HG02642 (cell line): Measurements from ENCODE around the gene NAGLU.
"Not testable (repeated sequence)": the region's sequence is repeated elsewhere in the genome, so short reads cannot be mapped to it uniquely, and the experiment has no call there.

ENCODE experiments used
- ATAC-seq: cut with Tn5 transposase; IDR thresholded peaks from one replicate; pipeline ENCODE4 v1.9.1; 2021; ENCODE audit warnings: mild to moderate bottlenecking; ENCODE audit not compliant: unreplicated experiment, poor library complexity

Gene NAGLU

GRCh38 chr17:42543190-42544079 lies 7.4 kb downstream of the NAGLU start:
- ATAC-seq = no peak

GRCh38 chr17:42544874-42545283 lies 8.8 kb downstream of the NAGLU start:
- no peak for ATAC-seq

DNA sequence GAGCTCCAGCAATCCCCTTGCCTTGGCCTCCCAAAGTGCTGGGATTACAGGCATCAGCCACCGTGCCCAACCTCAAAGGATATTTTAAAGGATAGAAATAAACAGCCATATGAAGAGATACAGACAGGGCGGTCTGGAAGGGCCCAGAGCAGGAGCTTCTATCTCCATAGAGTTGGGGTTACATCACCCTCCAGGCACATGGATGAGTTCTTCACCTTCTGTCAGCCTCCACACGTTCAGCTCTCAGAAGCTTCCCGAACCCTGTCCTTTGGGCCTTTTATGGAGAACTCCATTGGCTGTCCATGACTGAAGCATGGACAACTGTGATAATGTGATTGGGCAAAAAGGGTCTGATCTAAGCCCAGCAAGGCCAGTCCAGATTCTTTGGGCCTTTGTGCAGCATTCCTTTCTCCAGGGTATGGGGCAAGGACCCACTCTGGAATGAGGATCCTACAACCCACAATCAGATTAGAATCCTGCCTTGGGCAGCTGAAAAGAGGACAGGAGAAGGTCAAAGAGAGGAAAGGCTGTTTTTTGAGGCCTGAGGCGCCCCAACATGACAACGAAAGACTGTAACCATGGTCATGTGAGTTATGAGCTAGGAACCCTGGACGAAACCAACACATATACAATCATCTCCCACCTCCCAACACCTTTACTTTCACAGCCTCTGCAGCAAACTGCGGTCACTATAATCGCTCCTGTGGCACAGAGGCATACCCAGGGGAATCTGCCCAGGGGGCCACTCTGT lies 9.9 kb downstream of the NAGLU start:
- ATAC-seq = not testable (repeated sequence)

GRCh38 chr17:42547001-42547461 lies 11.0 kb downstream of the NAGLU start:
- ATAC-seq = no peak

GRCh38 chr17:42547698-42548069 lies 11.6 kb downstream of the NAGLU start:
- no peak for ATAC-seq

DNA sequence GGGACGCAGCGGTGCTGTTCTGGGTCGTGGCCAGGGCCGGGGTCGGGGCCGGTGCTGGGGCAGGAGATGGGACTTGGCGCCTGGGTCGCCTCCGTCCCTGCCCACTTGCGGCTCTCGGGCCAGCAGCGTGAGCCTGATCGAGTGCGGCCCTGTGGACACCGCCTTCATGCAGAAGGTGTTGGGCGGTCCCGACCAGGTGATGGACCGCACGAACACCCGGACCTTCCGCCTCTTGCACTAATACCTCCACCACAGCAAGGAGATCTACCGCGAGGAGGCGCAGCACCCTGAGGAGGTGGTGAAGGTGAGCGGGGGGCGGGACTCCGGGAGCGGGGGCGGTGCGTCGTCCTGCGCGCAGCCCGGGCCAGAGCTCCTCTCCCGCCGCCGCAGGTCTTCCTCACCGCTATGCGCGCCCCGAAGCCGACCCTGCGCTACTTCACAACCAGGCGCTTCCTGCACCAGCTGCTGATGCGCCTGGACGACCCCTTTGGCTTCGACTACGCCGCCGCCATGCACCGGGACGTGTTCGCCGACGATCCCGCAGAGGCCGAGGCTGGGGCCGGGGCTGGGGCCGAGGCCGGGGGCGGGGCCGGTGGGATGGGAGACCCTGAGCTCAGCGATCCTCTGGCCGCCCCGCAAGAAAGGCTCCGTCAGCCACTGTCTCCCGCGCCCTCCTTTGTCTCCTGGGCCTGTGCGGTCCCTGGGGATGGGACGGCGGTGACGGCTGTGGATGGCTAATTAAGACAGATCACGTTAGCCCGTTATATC lies 12.2 kb downstream of the NAGLU start:
- ATAC-seq = no peak

- no peak for ATAC-seq
Observed at GRCh38 chr17:42548993-42549755, 13.1 kb downstream of the NAGLU start.

DNA sequence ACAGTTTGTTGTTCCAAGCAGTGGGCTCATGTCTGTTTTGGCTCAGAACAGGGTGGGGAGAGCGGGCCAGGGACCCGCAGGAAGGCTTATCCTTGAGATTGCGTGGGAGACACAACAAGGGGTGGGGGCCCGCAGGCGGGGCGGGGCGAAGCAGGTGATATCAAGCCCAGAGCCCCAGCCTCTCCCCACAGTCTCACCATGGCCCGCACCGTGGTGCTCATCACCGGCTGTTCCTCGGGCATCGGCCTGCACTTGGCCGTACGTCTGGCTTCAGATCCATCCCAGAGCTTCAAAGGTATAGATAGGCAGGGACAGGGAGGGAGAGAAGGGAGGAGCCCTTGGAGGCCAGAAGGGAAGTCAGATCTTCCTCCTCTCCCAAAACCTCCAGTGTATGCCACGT lies 16.7 kb downstream of the NAGLU start, which contains the start of gene HSD17B1:
Gene HSD17B1 (plus strand): TSS at position 188 of the 400 bp plus-strand sequence. CDS start 11 bp downstream, at position 199.
- not testable (repeated sequence) for ATAC-seq

DNA sequence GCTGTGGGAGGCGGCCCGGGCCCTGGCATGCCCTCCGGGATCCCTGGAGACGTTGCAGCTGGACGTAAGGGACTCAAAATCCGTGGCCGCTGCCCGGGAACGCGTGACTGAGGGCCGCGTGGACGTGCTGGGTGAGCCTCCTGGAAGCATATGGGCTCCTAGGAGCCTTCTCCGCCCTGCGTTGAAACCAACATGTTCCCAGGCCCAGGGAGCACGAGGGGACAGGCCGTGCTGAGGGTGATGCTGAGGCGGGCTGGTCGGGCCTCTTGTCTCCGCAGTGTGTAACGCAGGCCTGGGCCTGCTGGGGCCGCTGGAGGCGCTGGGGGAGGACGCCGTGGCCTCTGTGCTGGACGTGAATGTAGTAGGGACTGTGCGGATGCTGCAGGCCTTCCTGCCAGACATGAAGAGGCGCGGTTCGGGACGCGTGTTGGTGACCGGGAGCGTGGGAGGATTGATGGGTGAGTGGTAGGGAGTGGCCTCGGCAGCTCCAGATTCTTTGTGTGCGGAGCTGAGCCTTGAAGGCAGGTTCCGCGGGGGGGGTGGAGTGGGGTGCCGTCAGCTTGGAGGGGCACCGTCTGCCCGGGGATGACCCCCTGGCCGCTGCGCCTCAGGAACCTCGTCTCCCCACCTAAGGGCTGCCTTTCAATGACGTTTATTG lies 17.2 kb downstream of the NAGLU start:
- no peak for ATAC-seq

DNA sequence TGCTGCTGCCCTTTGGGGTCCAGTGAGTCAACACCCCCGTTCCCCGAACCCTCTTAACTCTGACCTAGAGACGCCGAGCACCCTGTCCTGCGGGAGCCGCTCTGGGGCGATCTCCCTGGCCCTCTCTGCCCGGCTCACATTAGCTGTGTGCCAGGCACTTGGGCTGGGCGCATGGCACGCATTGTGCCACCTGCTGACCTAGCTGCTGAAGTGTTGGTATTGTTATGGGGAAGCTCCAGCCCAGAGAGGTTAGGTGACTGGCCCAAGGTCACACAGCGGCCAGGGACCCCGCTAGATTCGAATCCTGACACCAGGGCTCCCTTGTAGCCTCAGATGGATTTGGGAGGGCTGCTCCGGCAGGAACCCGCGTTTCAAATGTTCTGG lies 17.8 kb downstream of the NAGLU start:
- peak; percentile 3 for ATAC-seq

- ATAC-seq = peak; percentile 77
Observed at GRCh38 chr17:42554250-42555121, 18.4 kb downstream of the NAGLU start.

DNA sequence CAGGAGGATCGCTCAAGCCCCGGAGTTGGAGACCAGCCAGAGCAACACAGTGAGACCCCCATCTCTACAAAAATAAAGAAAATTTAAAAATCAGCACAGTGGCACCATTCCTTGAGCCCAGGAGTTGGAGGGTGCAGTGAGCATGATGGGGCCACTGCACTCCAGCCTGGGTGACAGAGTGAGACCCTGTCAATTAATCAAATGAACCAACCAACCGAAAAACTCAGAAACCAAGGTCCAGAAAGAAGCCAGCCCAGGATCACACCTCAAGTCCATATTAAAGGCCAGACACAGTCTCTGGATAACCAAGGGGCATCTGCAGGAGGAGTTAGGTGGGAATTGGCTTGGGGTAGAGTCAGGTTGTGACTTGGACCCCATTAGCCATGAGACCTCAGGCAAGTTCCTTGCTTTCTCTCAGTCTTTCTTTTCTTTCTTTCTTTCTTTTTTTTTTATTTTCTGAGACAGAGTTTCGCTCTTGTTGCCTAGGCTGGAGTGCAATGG lies 19.1 kb downstream of the NAGLU start:
- ATAC-seq = no peak

DNA sequence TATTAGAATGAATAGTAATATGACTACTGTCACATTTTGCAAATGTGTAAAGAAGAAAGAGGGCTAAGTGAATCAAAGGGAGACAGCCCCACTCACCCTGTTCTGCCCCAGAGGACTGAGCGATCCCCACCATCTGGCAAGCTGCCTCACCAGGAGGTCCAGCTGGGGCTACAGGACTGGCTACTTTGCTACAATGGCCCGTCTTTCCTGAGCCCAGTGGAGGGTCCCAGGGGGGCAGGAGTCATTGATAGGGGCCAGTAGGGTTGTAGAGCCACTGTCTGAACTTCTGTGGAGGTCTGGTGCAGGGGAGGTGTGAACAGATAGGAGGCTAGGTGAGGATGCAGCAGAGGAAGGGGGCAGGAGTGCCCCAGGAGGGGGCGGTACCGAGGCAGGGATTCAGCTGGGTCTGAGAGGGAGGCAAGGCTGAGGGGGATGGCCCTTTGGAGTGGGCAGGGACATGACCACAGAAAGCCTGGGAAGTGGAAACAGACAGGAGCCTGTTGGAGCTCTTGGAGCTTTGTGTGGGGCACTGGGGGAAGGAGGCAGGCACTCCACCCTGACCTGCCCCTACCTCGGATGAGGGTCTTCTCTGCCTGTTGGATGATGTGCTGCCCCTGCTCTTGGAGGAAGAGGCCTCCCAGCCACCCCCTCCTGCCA lies 20.0 kb downstream of the NAGLU start:
- ATAC-seq = not testable (repeated sequence)

GRCh38 chr17:42559075-42559474 lies 23.0 kb downstream of the NAGLU start:
- no peak for ATAC-seq

DNA sequence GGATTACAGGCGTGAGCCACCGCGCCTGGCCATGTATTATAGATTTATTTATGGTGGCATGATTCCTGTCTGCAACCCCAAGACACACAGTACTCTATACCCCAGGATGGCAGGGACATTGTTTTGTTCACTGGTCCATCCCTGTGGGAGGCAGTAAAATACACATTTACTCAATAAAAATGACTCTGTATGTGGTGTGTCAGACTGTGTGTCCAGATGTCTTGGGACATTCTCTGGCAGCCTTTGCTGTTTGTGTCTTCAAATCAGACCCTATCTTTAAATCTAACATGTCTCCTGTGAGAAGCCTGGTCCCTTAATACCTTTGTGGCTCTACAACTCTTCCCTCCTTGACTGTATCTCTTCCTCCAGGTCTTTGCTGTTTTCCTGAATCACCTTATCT lies 24.2 kb downstream of the NAGLU start:
- ATAC-seq = no peak

DNA sequence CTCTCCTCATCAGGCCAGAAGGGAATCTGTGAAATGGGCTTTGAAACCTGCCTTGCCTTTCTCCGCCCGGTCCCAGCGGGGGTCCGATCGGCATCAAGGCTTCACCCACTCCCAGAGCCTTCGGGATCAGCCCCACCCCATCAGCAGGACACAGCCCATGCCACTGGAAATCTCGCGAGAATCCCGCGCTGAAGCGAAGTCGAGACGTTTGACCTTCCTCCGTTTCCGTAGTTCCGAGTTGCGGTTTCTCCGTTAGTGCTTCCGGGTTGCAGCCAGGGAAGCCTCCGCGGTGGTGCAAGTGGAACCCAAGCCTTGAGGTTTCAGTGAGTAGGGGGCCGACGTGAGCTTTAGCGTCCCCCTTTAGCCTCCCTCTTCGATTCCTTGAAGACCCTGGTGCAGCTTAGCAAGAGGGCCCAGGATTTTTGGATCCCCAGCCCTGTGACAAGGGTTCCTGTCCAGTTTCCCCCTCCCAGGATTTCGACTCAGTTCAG lies 25.9 kb downstream of the NAGLU start, which contains the start of gene COASY:
Gene COASY (plus strand): TSS at position 252 of the 491 bp plus-strand sequence. CDS start 475 bp downstream, outside the sequence.
- ATAC-seq = peak; percentile 56

GRCh38 chr17:42562388-42563142 lies 26.5 kb downstream of the NAGLU start:
- ATAC-seq = no peak
